Upper lobe of right lung (tissue), 1 donor: ENCODE data around the gene PPP6R2. TPM values are rescaled to one million over a fixed set of nuclear protein-coding genes. Genes with fewer than 3 reads are reported as not detected.
A peak's percentile ranks its signal among the peaks of the same experiment; 100 is the strongest.

Experiments used
- ATAC-seq: fragments of 200-7000 bp; cut with Tn5 transposase; one replicate; pipeline ENCODE4 v1.9.1; 2020; ENCODE audit warnings: mild to moderate bottlenecking, moderate library complexity
- DNase-seq: peaks from one replicate; pipeline ENCODE4 v3.0.0-alpha.2; 2020
- H3K27ac ChIP-seq: fragments of 200-600 bp; one replicate; pipeline ENCODE4 v1.8.0; 2022
- H3K27me3 ChIP-seq: fragments of 200-600 bp; one replicate; pipeline ENCODE4 v1.8.0; 2022; ENCODE audit warnings: mild to moderate bottlenecking
- H3K36me3 ChIP-seq: fragments of 200-600 bp; one replicate; pipeline ENCODE4 v1.8.0; 2022
- H3K4me1 ChIP-seq: fragments of 200-600 bp; one replicate; pipeline ENCODE4 v1.8.0; 2022
- H3K4me3 ChIP-seq: fragments of 200-600 bp; one replicate; pipeline ENCODE4 v1.8.0; 2022; ENCODE audit warnings: mild to moderate bottlenecking
- H3K9me3 ChIP-seq: fragments of 200-600 bp; one replicate; pipeline ENCODE4 v1.8.0; 2022
- intact Hi-C: fragments of 100-400 bp; cut with DNase I; formaldehyde crosslinking; loops from one replicate; pipeline ENCODE4 v1.11.0; 2022
- total RNA-seq: library from RNA; stranded (reverse); fragmentation: NEBNext Ultra II Directional; extraction: Animal tissue kit (Norgen Biotek cat#: 25700); gene quantifications from one replicate; pipeline ENCODE4 v1.2.1, GENCODE V29; 2021
- TF ChIP-seq, protein P1 (sequence below): fragments of 200-600 bp; IDR thresholded peaks from one replicate; pipeline ENCODE4 v1.8.0; 2022; ENCODE audit warnings: antibody characterized with exemption
- donor health status: DM: no; HTN: yes; CAD: no; lungs with severe emphysema.

The PPP6R2 gene
- total RNA-seq, 1 donor from 2014 or later = 54.0 TPM

GRCh38 chr22:50398831-50399648 is 55.9 kb downstream of the PPP6R2 start:
- no peak for DNase-seq
- peak; percentile 6 for ATAC-seq
- peaks cover 25% of the 10 kb centered on the region for H3K4me1 ChIP-seq

GRCh38 chr22:50399751-50400331 is 56.7 kb downstream of the PPP6R2 start:
- Histone ChIP-seq H3K4me1 (peaks cover 25% of the 10 kb centered on the region), H3K4me3 (no peak overlapping the region), H3K27me3 (no peaks in the 10 kb centered on the region), H3K36me3 (peaks cover 19% of the 10 kb centered on the region), H3K27ac (peak overlapping the region; percentile 75), H3K9me3 (no peaks in the 10 kb centered on the region)
- TF ChIP-seq, protein P1, sequence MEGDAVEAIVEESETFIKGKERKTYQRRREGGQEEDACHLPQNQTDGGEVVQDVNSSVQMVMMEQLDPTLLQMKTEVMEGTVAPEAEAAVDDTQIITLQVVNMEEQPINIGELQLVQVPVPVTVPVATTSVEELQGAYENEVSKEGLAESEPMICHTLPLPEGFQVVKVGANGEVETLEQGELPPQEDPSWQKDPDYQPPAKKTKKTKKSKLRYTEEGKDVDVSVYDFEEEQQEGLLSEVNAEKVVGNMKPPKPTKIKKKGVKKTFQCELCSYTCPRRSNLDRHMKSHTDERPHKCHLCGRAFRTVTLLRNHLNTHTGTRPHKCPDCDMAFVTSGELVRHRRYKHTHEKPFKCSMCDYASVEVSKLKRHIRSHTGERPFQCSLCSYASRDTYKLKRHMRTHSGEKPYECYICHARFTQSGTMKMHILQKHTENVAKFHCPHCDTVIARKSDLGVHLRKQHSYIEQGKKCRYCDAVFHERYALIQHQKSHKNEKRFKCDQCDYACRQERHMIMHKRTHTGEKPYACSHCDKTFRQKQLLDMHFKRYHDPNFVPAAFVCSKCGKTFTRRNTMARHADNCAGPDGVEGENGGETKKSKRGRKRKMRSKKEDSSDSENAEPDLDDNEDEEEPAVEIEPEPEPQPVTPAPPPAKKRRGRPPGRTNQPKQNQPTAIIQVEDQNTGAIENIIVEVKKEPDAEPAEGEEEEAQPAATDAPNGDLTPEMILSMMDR = peak; percentile 41
- peak; percentile 85 for ATAC-seq
- intact Hi-C loops = no loop called here
- DNase-seq = no peak

More at GRCh38 chr22:50398831-50399648, 55.9 kb downstream of the PPP6R2 start:
- no peaks in the 10 kb centered on the region for H3K9me3 ChIP-seq
- TF ChIP-seq, protein P1 = no peak
- peak overlapping the region; percentile 75 for H3K27ac ChIP-seq
- H3K27me3 ChIP-seq = no peaks in the 10 kb centered on the region
- intact Hi-C loops = no loop called here
- no peak overlapping the region for H3K4me3 ChIP-seq
- peaks cover 22% of the 10 kb centered on the region for H3K36me3 ChIP-seq

DNA sequence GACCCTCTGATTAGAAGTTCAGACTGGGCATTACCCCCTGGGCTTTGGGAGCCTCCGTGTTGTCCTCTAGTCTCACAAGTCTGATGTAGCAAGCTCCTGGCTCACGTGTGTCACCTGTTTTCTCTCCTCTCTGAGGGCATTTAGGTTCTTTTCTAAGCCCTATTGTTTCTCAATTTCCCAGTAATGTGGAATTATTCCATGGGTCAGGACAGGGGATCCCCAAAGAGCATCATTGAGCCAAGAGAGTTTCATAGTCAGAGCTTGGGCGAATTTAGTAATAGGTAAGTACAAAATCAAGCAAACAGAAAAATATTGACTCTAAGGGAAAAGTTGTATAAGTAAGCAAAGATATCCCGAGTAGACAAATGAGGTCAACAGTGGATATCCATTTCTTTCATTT is 57.3 kb downstream of the PPP6R2 start:
- no peak overlapping the region for H3K4me3 ChIP-seq
- peaks cover 25% of the 10 kb centered on the region for H3K4me1 ChIP-seq
- TF ChIP-seq, protein P1 = no peak
- H3K9me3 ChIP-seq = no peaks in the 10 kb centered on the region
- H3K27ac ChIP-seq = peak overlapping the region; percentile 75
- H3K36me3 ChIP-seq = peaks cover 14% of the 10 kb centered on the region
- DNase-seq (no peak), ATAC-seq (no peak)
- intact Hi-C loops = no loop called here
- H3K27me3 ChIP-seq = no peaks in the 10 kb centered on the region

DNA sequence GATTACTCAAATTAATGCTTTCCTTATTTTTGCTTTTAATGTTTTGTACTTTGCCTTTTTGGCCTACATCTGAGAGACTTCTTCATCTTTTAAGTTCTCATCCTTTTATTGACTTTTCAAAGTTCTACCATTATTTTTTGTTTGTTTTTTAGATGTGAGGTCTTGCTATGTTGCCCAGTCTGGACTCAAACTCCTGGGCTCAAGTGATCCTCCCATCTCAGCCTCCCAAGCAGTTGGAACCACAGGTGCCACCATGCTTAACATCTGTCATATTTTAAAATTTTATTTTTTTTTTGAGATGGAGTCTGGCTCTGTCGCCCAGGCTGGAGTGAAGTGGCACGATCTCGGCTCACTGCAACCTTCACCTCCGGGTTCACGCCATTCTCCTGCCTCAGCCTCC is 57.8 kb downstream of the PPP6R2 start:
- H3K4me3 ChIP-seq = no peak overlapping the region
- TF ChIP-seq, protein P1 = no peak
- no peak overlapping the region for H3K27ac ChIP-seq
- ATAC-seq (no peak), DNase-seq (no peak)
- intact Hi-C loops = no loop called here
- peaks cover 25% of the 10 kb centered on the region for H3K4me1 ChIP-seq
- no peaks in the 10 kb centered on the region for H3K27me3 ChIP-seq
- no peaks in the 10 kb centered on the region for H3K9me3 ChIP-seq
- peaks cover 11% of the 10 kb centered on the region for H3K36me3 ChIP-seq

- intact Hi-C loops = no loop called here
- H3K27me3 ChIP-seq = no peaks in the 10 kb centered on the region
- TF ChIP-seq, protein P1 = no peak
- peaks cover 25% of the 10 kb centered on the region for H3K4me1 ChIP-seq
- H3K4me3 ChIP-seq = no peak overlapping the region
- peaks cover 9% of the 10 kb centered on the region for H3K36me3 ChIP-seq
- no peak overlapping the region for H3K27ac ChIP-seq
- H3K9me3 ChIP-seq = no peaks in the 10 kb centered on the region
- DNase-seq (no peak), ATAC-seq (no peak)
Observed at GRCh38 chr22:50401907-50402306, 58.8 kb downstream of the PPP6R2 start.
